Erythroblast (primary cell): Measurements from ENCODE around the gene FRK.

Experiments used
- GATA1 ChIP-seq: IDR thresholded peaks from 2 replicates; pipeline ENCODE4 v1.6.1; 2011; ENCODE audit warnings: low read depth, mild to moderate bottlenecking, control low read depth, low read length, moderate library complexity
- POLR2A ChIP-seq: IDR thresholded peaks from 2 replicates; pipeline ENCODE4 v1.6.1; 2011; ENCODE audit warnings: mild to moderate bottlenecking, low read length

DNA sequence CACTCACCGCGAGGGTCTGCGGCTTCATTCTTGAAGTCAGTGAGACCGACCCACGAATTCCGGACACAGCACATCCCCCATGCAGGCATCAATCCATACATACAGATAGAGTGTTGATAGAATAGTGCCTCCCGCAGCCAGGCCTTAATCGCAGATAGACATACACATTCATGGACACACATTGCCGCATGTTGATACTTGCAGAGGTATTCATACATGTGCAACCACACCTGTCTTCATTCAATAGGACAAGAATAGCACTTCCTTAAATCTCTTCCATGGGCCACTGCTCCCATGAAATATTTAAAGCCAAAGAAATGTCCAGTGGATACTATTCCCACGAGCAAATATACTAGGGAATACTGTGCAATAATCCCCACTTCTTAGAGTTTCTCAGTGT lies 170.5 kb downstream of the FRK start:
- no peak for TF ChIP-seq POLR2A
- no peak for TF ChIP-seq GATA1
